H9 (cell line): ENCODE data around the gene LRRC61. TPM values are rescaled to one million over a fixed set of nuclear protein-coding genes. Genes with fewer than 3 reads are reported as not detected.

Experiments used
- DNase-seq: peaks from one replicate; pipeline ENCODE4 v3.0.0-alpha.2; 2017
- H2AFZ ChIP-seq: one replicate; pipeline ENCODE4 v1.6.1; 2013; ENCODE audit warnings: mild to moderate bottlenecking, low read length, control low read depth, moderate library complexity
- H2AK5ac ChIP-seq: 2 replicates; pipeline ENCODE4 v1.6.1; 2013; ENCODE audit warnings: low read length, control low read depth, mixed read lengths; ENCODE audit not compliant: insufficient read length
- H2BK120ac ChIP-seq: one replicate; pipeline ENCODE4 v1.6.1; 2013; ENCODE audit warnings: low read depth, mild to moderate bottlenecking, low read length, control low read depth, inconsistent platforms; ENCODE audit not compliant: poor library complexity, severe bottlenecking
- H2BK12ac ChIP-seq: 2 replicates; pipeline ENCODE4 v1.6.1; 2013; ENCODE audit warnings: low read length, control low read depth, mixed read lengths, low read depth; ENCODE audit not compliant: insufficient read length
- H2BK15ac ChIP-seq: 2 replicates; pipeline ENCODE4 v1.6.1; 2013; ENCODE audit warnings: low read depth, low read length, control low read depth
- H2BK20ac ChIP-seq: one replicate; pipeline ENCODE4 v1.6.1; 2013; ENCODE audit warnings: low read depth, mild to moderate bottlenecking, low read length, control low read depth, inconsistent platforms; ENCODE audit not compliant: poor library complexity, severe bottlenecking
- H2BK5ac ChIP-seq: 2 replicates; pipeline ENCODE4 v1.6.1; 2013; ENCODE audit warnings: low read length, control low read depth, mixed read lengths; ENCODE audit not compliant: insufficient read length
- H3K14ac ChIP-seq: 2 replicates; pipeline ENCODE4 v1.6.1; 2013; ENCODE audit warnings: low read length, control low read depth; ENCODE audit not compliant: insufficient read depth
- H3K18ac ChIP-seq: 2 replicates; pipeline ENCODE4 v1.6.1; 2013; ENCODE audit warnings: low read depth, mild to moderate bottlenecking, mixed read lengths, low read length, control low read depth; ENCODE audit not compliant: insufficient read length
- H3K23ac ChIP-seq: 2 replicates; pipeline ENCODE4 v1.6.1; 2013; ENCODE audit warnings: low read length, control low read depth, mixed read lengths, low read depth; ENCODE audit not compliant: insufficient read length
- H3K23me2 ChIP-seq: 2 replicates; pipeline ENCODE4 v1.6.1; 2013; ENCODE audit warnings: low read depth, mild to moderate bottlenecking, mixed read lengths, low read length, control low read depth; ENCODE audit not compliant: insufficient read length, poor library complexity, severe bottlenecking
- H3K27ac ChIP-seq: 2 replicates; pipeline ENCODE4 v1.5.1; 2013; ENCODE audit warnings: low read length, control low read depth, mixed read lengths, low read depth; ENCODE audit not compliant: insufficient read length
- H3K27me3 ChIP-seq: 2 replicates; pipeline ENCODE4 v1.6.1; 2013; ENCODE audit warnings: low read length, control low read depth, inconsistent platforms; ENCODE audit not compliant: insufficient read depth
- H3K4ac ChIP-seq: 2 replicates; pipeline ENCODE4 v1.6.1; 2013; ENCODE audit warnings: low read depth, mild to moderate bottlenecking, control low read depth, inconsistent platforms, low read length, moderate library complexity
- H3K4me1 ChIP-seq: 2 replicates; pipeline ENCODE4 v1.6.1; 2013; ENCODE audit warnings: low read length, control low read depth, inconsistent platforms; ENCODE audit not compliant: insufficient read depth
- H3K4me2 ChIP-seq: 2 replicates; pipeline ENCODE4 v1.6.1; 2013; ENCODE audit warnings: low read length, control low read depth, mixed read lengths; ENCODE audit not compliant: insufficient read length, insufficient read depth
- H3K56ac ChIP-seq: 2 replicates; pipeline ENCODE4 v1.6.1; 2013; ENCODE audit warnings: low read depth, mild to moderate bottlenecking, mixed read lengths, low read length, control low read depth; ENCODE audit not compliant: insufficient read length
- H3K79me1 ChIP-seq: 2 replicates; pipeline ENCODE4 v1.6.1; 2013; ENCODE audit warnings: low read depth, mild to moderate bottlenecking, moderate library complexity, low read length, control low read depth, inconsistent platforms; ENCODE audit not compliant: insufficient read depth, poor library complexity, severe bottlenecking
- H3K79me2 ChIP-seq: 2 replicates; pipeline ENCODE4 v1.6.1; 2013; ENCODE audit warnings: low read length, control low read depth, inconsistent platforms; ENCODE audit not compliant: insufficient read depth
- H3K9ac ChIP-seq: 2 replicates; pipeline ENCODE4 v1.6.1; 2013; ENCODE audit warnings: low read length, control low read depth, mixed read lengths; ENCODE audit not compliant: insufficient read length; ENCODE audit errors: extremely low read depth
- H3K9me3 ChIP-seq: one replicate; pipeline ENCODE4 v1.6.1; 2013; ENCODE audit warnings: low read depth, low read length, inconsistent platforms; ENCODE audit not compliant: control insufficient read depth
- H3T11ph ChIP-seq: one replicate; pipeline ENCODE4 v1.6.1; 2013; ENCODE audit warnings: mild to moderate bottlenecking, low read length, control low read depth, inconsistent platforms
- H4K20me1 ChIP-seq: one replicate; pipeline ENCODE4 v1.6.1; 2013; ENCODE audit not compliant: control insufficient read depth, insufficient read length, insufficient read depth
- H4K5ac ChIP-seq: 2 replicates; pipeline ENCODE4 v1.6.1; 2013; ENCODE audit warnings: low read depth, mild to moderate bottlenecking, mixed read lengths, low read length, control low read depth; ENCODE audit not compliant: insufficient read length
- H4K8ac ChIP-seq: replicated peaks from 2 replicates; pipeline ENCODE4 v1.6.1; 2013; ENCODE audit warnings: low read length, control low read depth, mixed read lengths, low read depth; ENCODE audit not compliant: insufficient read length
- H4K91ac ChIP-seq: 2 replicates; pipeline ENCODE4 v1.6.1; 2013; ENCODE audit warnings: low read depth, mild to moderate bottlenecking, moderate library complexity, mixed read lengths, low read length, control low read depth; ENCODE audit not compliant: insufficient read length
- H3K27ac Mint-ChIP-seq, 3 experiments: 2 replicates in 2 of 3; 3 replicates in 1 of 3; pipeline ENCODE4 v1.8.0; 2020 to 2021; ENCODE audit warnings: mixed read lengths in 3 of 3, mild to moderate bottlenecking in 1 of 3, moderate library complexity in 1 of 3
- H3K27me3 Mint-ChIP-seq: 2 replicates; pipeline ENCODE4 v1.8.0; 2021; ENCODE audit warnings: low read depth, mild to moderate bottlenecking, moderate library complexity, mixed read lengths
- H3K36me3 Mint-ChIP-seq, 3 experiments: 2 replicates in 2 of 3; 3 replicates in 1 of 3; pipeline ENCODE4 v1.8.0; 2020 to 2021; ENCODE audit warnings: low read depth in 3 of 3, mixed read lengths in 3 of 3; ENCODE audit not compliant: insufficient read depth in 1 of 3
- H3K4me1 Mint-ChIP-seq, 2 experiments: 2 replicates each; pipeline ENCODE4 v1.8.0; 2020; ENCODE audit warnings: mixed read lengths in 2 of 2
- H3K4me3 Mint-ChIP-seq, 2 experiments: 2 replicates in 1 of 2; 3 replicates in 1 of 2; pipeline ENCODE4 v1.8.0; 2020 to 2021; ENCODE audit warnings: mild to moderate bottlenecking in 2 of 2, mixed read lengths in 2 of 2, moderate library complexity in 1 of 2
- H3K9me3 Mint-ChIP-seq, 2 experiments: 2 replicates in 1 of 2; 3 replicates in 1 of 2; pipeline ENCODE4 v1.8.0; 2020; ENCODE audit warnings: mild to moderate bottlenecking in 2 of 2, mixed read lengths in 2 of 2, moderate library complexity in 1 of 2
- CTCF ChIP-seq: fragments of 200-600 bp; sonication (generic); conservative IDR thresholded peaks from 3 replicates; pipeline ENCODE4 v1.8.0; 2021; ENCODE audit warnings: antibody characterized with exemption, mild to moderate bottlenecking
- WGBS: extraction: QIAGEN DNeasy Blood & Tissue Kit; methylation state at CpG from one replicate; pipeline ENCODE4 v1.1.7; 2013; ENCODE audit warnings: missing lambda C conversion rate, low lambda C conversion rate, mixed read lengths; ENCODE audit not compliant: insufficient read length; ENCODE audit errors: extremely low coverage; 5-methylcytosine and 5-hydroxymethylcytosine counted together
- total RNA-seq: library from RNA; stranded (reverse); gene quantifications from 2 replicates; pipeline ENCODE4 v1.2.1, GENCODE V29; 2021

The LRRC61 gene
- total RNA-seq, 1 experiment from 2014 or later: 24.4 TPM

GRCh38 chr7:150377635-150378034 lies 54.5 kb downstream of the LRRC61 start:
- no peaks in the 10 kb centered on the region for H3K27me3 Mint-ChIP-seq
- Histone ChIP-seq H4K20me1 (no peaks in the 10 kb centered on the region), H2AFZ (no peak overlapping the region), H2BK120ac (no peak overlapping the region), H3K23ac (no peak overlapping the region), H2BK20ac (no peak overlapping the region), H3K4ac (no peak overlapping the region), H3K27me3 (no peaks in the 10 kb centered on the region), H3K79me2 (peaks cover 7% of the 10 kb centered on the region; the same call in 1 of the 2 replicates), H2BK12ac (no peak overlapping the region), H3K14ac (no peak overlapping the region), H4K8ac (no peak overlapping the region), H3K18ac (no peak overlapping the region), H3K56ac (no peak overlapping the region), H3K79me1 (no peaks in the 10 kb centered on the region), H3K4me2 (no peak overlapping the region), H3T11ph (no peak overlapping the region), H2AK5ac (no peak overlapping the region), H3K9ac (no peak overlapping the region), H4K5ac (no peak overlapping the region), H3K23me2 (peaks cover 11% of the 10 kb centered on the region), H3K9me3 (no peaks in the 10 kb centered on the region), H2BK15ac (no peak overlapping the region), H4K91ac (no peak overlapping the region), H2BK5ac (no peak overlapping the region), H3K4me1 (peaks cover 14% of the 10 kb centered on the region), H3K27ac (no peak overlapping the region)
- peak overlapping the region in 2 of 3 experiments; percentile 93 to 95; a peak in 4 of 7 replicates for H3K27ac Mint-ChIP-seq
- peak overlapping the region in 1 of 2 experiments; percentile 78; a peak in 1 of 5 replicates for H3K4me3 Mint-ChIP-seq
- no CpG with 5 or more reads among the region's 4 CpGs for WGBS
- no peaks in the 10 kb centered on the region for H3K9me3 Mint-ChIP-seq
- DNase-seq: no peak
- TF ChIP-seq CTCF: no peak
- H3K36me3 Mint-ChIP-seq: peaks cover 23 to 29% (median 26%) of the 10 kb centered on the region in 3 experiments; a peak in 6 of 7 replicates
- peaks cover 70 to 78% of the 10 kb centered on the region in 2 experiments for H3K4me1 Mint-ChIP-seq
